GM12873 (cell line): ENCODE measurements around the gene CLDN14.

Source experiments
- CTCF ChIP-seq: IDR thresholded peaks from 2 replicates; pipeline ENCODE4 v1.5.1; 2012; ENCODE audit warnings: low read depth, mild to moderate bottlenecking, moderate library complexity, low read length, control low read depth; ENCODE audit not compliant: insufficient read depth; ENCODE audit errors: missing control alignments

CLDN14 gene

DNA sequence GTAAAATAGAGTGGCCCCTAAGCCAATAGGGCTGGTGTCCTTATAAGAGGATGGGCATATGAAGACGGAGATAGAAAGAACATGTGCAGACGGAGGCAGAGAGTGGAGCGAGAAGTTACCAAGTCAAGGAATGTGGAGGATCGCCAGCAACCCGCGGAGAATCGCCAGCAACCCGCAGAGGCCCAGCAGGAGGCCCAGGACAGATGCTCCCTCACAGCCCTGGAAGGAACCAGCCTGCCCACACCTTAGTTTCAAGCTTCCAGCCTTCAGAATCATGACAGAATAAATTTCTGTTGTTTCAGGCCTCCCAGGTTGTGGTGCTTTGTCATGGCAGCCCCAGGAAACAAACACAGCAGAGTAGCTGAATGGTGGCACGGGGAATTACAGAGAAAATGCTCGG lies 9.6 kb downstream of the CLDN14 start:
- TF ChIP-seq CTCF: no peak

GRCh38 chr21:36466061-36466511 lies 13.8 kb downstream of the CLDN14 start:
- no peak for TF ChIP-seq CTCF

DNA sequence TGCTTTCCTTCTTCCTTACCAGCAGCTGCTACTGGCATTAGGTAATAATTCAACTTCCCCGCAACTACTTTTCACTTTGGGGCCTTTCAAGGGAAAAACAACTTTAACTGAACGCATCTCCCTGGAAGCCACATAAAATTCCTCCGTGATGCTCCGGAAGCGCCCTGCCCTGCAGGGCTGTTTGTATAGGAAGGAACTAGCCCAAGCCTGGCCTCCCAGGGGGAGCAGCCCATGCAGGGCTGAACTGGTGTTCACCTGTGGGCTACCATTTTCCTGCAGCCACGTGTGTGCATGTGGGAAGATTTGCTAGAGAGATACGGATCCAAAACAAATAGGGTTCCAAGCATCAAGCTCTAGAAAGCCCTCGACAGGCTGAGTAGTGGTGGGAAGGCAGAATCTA lies 14.4 kb downstream of the CLDN14 start:
- TF ChIP-seq CTCF: no peak

DNA sequence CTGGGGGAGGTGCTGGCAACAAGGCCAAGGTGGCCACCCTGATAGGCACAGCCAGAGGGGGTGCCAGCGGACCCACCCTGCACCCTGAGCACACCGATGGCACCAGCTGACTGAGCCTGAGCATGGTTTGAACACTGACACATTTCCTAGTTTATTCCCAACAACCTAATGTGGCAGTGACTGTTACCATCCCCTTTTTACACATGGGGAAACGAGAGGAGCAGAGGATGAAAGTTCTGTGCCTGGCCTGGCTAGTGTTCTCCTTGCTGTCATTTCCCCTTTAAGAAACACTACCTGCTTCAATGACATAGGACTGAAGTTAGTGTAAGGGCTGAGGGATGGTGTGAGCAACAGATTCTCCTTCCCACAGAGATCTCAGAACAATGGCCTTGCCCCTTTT lies 15.3 kb downstream of the CLDN14 start:
- TF ChIP-seq CTCF: no peak

DNA sequence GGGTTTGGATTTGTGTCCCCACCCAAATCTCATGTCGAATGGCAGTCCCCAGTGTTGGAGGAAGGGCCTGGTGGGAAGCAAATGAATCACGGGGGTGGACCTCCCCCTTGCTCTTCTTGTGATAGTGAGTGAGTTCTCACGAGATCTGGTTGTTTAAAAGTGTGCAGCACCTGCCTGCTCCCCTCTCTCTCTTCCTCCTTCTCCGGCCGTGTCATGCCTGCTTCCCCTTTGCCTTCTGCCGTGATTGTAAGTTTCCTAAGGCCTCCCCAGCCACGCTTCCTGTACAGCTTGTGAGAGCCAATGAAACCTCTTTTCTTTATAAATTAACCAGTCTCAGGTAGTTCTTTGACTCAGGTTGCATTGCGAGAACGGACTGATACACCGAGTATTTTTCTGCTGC lies 15.9 kb downstream of the CLDN14 start:
- TF ChIP-seq CTCF: no peak

GRCh38 chr21:36463204-36463603 lies 16.7 kb downstream of the CLDN14 start:
- no peak for TF ChIP-seq CTCF

DNA sequence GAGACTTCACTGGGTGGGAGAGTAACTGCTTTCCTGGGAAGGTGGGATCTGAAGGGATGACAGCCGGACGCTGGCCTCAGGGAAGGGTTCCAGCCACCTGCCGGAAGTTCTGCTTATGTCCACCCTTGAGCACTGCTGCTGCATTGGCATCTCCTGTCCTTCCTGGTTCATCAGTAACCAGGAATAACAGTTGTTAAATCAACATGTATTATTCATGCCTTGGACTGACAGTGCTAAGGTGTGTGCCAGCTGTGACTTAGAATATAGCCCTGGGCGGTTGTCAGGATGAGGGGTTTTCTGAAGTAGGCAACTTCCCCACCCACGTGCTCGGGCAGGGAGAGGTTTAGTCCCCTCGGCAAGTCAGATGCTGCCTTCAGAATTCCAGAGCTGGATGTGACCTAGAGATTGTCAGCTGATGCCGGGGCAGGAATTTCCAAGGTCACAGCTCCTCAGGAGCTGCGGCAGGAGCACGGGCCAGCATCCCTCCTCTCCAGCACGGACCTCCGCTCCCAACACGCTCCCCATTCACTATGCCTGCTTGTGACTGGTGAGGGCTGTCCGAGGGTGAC lies 17.9 kb downstream of the CLDN14 start:
- no peak for TF ChIP-seq CTCF
